Suppressor macrophage treated with lipopolysaccharide for 1 hour (primary cell): ENCODE results near the gene ELP1.
A peak's percentile ranks its signal among the peaks of the same experiment; 100 is the strongest.
"Not testable (repeated sequence)": the region's sequence is repeated elsewhere in the genome, so short reads cannot be mapped to it uniquely, and the experiment has no call there.

Experiments
- DNase-seq, 3 donors: peaks; one replicate each; pipeline ENCODE4 v3.0.0-alpha.2; 2020 to 2022

Gene ELP1

GRCh38 chr9:108933231-108933717 lies 650 bp downstream of the ELP1 start:
- DNase-seq, result peak in 2 of 3 donors; percentile 5 to 12

GRCh38 chr9:108928386-108928785 lies 5.5 kb downstream of the ELP1 start:
- DNase-seq, result no peak

GRCh38 chr9:108924466-108924865 lies 9.5 kb downstream of the ELP1 start:
- no peak for DNase-seq

- DNase-seq, result no peak
Observed at GRCh38 chr9:108921200-108921599, 12.7 kb downstream of the ELP1 start.

GRCh38 chr9:108920401-108920800 lies 13.5 kb downstream of the ELP1 start:
- DNase-seq, result not testable (repeated sequence)

- DNase-seq, result no peak
Observed at GRCh38 chr9:108919517-108919916, 14.4 kb downstream of the ELP1 start.

- no peak for DNase-seq
Observed at GRCh38 chr9:108913391-108913790, 20.5 kb downstream of the ELP1 start.

GRCh38 chr9:108911820-108912219 lies 22.1 kb downstream of the ELP1 start:
- DNase-seq, result no peak

GRCh38 chr9:108910914-108911313 lies 23.0 kb downstream of the ELP1 start:
- DNase-seq, result no peak

- DNase-seq, result no peak
Observed at GRCh38 chr9:108910402-108910801, 23.5 kb downstream of the ELP1 start.

- no peak for DNase-seq
Observed at GRCh38 chr9:108905494-108905893, 28.4 kb downstream of the ELP1 start.

GRCh38 chr9:108904161-108904560 lies 29.8 kb downstream of the ELP1 start:
- DNase-seq, result no peak

- no peak for DNase-seq
Observed at GRCh38 chr9:108903420-108904103, 30.4 kb downstream of the ELP1 start.

- DNase-seq, result no peak
Observed at GRCh38 chr9:108900176-108900575, 33.7 kb downstream of the ELP1 start.

GRCh38 chr9:108899023-108899695 lies 34.8 kb downstream of the ELP1 start:
- not testable (repeated sequence) for DNase-seq

GRCh38 chr9:108897324-108898096 lies 36.4 kb downstream of the ELP1 start:
- DNase-seq, result no peak

- no peak for DNase-seq
Observed at GRCh38 chr9:108894225-108894997, 39.5 kb downstream of the ELP1 start.

- no peak for DNase-seq
Observed at GRCh38 chr9:108889649-108890067, 44.3 kb downstream of the ELP1 start.

- DNase-seq, result not testable (repeated sequence)
Observed at GRCh38 chr9:108886594-108887271, 47.2 kb downstream of the ELP1 start.

GRCh38 chr9:108885643-108886348 lies 48.1 kb downstream of the ELP1 start:
- DNase-seq, result peak in 1 of 3 donors; percentile 5

GRCh38 chr9:108884701-108885100 lies 49.2 kb downstream of the ELP1 start:
- no peak for DNase-seq
